ENCODE measurements around the gene TMEM232. TPM values are rescaled to one million over a fixed set of nuclear protein-coding genes. Genes with fewer than 3 reads are reported as not detected.

The TMEM232 gene
- total RNA-seq, 4 donors from 2014 or later = 2.3 to 4.2 (median 3.5) TPM

DNA sequence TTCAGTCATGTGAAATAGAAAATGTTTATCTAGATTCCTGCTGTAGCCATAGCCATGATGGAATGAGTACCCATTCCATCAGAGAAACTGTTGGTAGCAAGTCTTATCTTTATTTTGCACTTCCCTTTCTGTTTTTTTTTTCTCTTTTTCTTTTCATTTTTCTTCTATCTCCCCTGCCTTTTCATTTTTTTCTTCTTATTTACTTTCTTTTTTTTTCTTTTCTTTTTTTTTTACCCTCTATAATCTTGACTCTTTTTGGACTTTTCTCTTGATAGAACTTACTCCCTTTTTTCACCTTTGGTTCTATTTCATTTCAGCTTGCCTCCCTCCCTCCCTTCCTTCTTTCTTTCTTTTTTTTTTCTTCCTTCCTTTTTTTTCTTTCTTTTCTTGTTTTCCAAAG is 27.7 kb upstream of the TMEM232 start:
- TF ChIP-seq, protein P1, sequence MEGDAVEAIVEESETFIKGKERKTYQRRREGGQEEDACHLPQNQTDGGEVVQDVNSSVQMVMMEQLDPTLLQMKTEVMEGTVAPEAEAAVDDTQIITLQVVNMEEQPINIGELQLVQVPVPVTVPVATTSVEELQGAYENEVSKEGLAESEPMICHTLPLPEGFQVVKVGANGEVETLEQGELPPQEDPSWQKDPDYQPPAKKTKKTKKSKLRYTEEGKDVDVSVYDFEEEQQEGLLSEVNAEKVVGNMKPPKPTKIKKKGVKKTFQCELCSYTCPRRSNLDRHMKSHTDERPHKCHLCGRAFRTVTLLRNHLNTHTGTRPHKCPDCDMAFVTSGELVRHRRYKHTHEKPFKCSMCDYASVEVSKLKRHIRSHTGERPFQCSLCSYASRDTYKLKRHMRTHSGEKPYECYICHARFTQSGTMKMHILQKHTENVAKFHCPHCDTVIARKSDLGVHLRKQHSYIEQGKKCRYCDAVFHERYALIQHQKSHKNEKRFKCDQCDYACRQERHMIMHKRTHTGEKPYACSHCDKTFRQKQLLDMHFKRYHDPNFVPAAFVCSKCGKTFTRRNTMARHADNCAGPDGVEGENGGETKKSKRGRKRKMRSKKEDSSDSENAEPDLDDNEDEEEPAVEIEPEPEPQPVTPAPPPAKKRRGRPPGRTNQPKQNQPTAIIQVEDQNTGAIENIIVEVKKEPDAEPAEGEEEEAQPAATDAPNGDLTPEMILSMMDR (IDR thresholded peaks at IDR 0.05; ENCODE audit: low read depth) = no peak

DNA sequence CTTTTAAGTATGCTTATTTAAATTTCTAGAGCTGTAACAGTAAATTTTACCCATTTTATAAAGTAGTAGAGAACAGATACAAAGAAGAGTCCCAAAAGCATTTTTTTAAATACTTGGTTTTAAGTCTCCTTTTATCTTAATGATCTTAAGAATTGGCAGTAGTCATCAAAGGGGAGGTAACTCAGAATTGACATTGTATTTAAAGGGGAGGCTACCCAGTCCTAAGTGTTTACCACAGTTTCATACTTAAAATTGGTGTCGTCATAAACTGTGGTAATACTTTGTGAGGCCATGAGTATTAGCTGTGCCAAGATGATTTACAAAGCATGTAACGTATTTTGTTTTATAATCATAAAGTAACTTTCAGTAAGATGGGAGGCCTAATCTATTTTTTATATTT is 27.1 kb upstream of the TMEM232 start:
- TF ChIP-seq, protein P1 (IDR thresholded peaks at IDR 0.05; ENCODE audit: low read depth) = no peak

DNA sequence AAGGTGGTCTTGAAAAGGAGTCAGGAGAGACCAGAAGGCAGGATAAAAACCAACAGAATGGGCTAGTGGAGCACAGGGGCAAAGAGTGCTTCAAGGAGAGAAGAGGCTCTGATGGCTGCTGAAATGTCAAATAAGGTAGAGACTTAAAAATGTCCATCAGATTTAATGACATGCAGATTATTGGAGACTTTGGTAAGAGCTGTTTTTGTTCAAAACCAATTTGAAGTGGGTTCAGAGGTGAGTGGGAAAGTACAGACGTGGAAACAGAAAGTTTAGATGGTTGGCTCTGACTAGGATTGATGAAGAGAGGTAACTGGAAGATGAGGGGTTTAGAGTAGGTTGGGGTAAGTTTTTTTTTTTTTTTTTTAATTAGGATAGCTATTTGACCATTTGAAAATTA is 26.5 kb upstream of the TMEM232 start:
- TF ChIP-seq, protein P1 (IDR thresholded peaks at IDR 0.05; ENCODE audit: low read depth) = no peak

DNA sequence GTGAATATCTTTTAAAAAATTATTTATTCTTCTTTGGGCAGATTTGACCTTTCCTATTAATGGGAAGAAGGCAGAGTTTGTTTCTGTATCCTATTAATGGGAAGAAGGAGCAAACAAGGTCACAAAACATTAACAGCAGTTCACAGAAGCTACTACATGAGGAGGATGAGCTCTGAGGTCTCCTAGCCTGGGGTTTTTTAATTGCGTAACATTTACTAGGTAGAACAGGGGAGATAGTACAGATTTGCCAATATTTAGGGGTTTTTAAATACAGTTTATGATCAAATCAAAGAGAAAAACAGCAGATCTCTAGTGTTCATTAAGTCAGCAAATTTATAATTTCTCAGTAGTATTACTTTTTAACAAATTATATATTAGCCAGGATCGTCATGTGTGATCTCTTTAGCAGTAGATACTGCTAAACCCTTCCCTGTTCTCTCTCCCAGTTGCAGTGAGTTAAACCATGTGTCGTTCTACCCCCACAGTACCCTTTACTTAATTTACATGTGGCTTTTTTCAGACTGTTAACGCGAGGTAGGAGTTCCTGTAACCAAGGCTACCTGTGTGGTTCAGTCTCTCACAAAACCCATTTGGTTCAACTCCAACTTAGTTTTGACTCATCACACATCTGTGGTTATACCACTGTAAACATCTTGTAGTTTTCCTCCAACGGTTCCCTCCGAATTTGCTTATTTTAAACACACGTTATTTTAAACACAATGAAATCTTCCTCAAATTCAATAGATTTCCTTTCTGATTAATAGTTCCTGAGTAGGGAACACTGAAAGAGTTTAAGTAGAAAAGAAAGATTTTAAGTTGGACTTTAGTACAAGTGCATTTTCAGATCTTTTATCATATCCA is 25.7 kb upstream of the TMEM232 start:
- TF ChIP-seq, protein P1 (IDR thresholded peaks at IDR 0.05; ENCODE audit: low read depth) = no peak

DNA sequence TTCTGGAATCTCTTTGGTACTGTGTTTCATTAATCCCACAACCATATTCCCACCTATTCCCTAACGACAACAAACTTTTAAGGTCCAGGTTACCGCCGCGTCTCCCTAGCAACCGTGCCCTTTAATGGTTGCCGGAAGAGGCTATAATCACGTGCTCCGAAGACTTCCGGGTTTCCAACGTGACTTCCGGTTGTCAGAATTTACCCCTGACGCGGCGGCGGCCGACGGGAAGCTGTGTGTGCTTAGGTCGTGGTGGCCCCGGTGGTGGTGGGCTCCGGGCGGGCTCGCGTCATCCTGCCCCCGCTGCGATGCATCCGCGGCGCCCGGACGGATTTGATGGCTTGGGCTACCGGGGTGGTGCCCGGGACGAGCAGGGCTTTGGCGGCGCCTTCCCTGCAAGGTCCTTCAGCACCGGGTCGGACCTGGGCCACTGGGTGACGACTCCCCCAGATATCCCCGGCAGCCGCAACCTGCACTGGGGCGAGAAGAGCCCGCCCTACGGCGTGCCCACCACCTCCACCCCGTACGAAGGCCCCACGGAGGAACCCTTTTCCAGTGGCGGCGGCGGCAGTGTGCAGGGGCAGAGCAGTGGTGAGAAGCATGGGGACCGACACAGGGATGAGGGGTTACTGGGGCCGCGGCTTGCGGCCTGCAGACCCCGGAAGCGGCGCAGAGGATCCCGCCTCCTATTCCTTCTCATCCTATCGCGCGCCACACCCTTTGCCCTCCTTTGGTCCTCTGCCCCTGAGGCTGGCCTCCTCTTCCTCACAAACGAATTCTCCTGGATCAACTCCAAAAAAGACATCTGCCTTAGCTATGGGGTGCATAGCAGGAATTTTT is 12.6 kb upstream of the TMEM232 start, which contains the start of gene SLC25A46:
TSS of gene SLC25A46 (plus strand) at position 196 of the 840 bp plus-strand sequence. CDS start at position 309, 113 bp downstream.
- TF ChIP-seq, protein P1 (IDR thresholded peaks at IDR 0.05; ENCODE audit: low read depth) = no peak

DNA sequence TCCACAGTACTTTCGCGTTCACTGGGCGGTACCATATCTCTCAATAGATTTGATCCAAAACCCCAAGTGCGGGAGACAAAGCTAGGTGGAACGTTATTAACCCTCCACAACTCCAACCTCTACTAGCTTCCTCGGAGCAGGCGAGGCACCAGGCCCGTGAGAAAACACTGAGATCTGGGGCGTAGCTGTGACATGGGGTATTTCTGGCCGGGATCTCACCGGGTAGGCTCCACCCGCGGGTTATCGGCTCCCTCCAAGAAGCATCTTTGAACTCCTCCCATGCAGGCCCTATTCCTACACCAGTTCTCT is 12.0 kb upstream of the TMEM232 start:
- TF ChIP-seq, protein P1 (IDR thresholded peaks at IDR 0.05; ENCODE audit: low read depth) = no peak

DNA sequence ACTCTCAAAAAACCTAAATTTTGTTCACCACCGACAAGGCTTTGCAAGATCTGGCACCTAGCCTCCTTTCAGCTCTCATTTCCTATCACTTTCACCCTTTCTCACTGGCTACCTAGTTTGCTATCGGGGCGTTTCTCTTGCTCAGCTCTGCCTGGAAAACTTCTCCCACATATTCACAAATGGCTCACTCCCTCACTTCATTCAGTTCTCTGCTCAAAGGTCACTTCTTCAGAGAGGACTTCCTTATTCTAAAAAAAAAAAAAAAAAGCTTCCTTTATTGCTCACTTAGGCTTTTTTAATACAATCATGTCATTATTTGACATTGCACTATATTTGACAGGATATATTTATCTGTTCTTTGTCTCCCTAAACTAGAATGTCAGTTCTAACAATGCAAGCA is 10.3 kb upstream of the TMEM232 start:
- TF ChIP-seq, protein P1 (IDR thresholded peaks at IDR 0.05; ENCODE audit: low read depth) = no peak

Data from subcutaneous adipose tissue (tissue), 4 donors.